HG02943 (cell line): Measurements from ENCODE around the gene VKORC1.

ENCODE experiments used
- ATAC-seq: cut with Tn5 transposase; IDR thresholded peaks from one replicate; pipeline ENCODE4 v1.9.1; 2021; ENCODE audit warnings: mild to moderate bottlenecking, low read depth, moderate library complexity; ENCODE audit not compliant: unreplicated experiment

The VKORC1 gene

GRCh38 chr16:31084584-31085302 lies 9.9 kb downstream of the VKORC1 start:
- no peak for ATAC-seq

- no peak for ATAC-seq
Observed at GRCh38 chr16:31083981-31084380, 10.6 kb downstream of the VKORC1 start.

GRCh38 chr16:31083556-31083955 lies 11.0 kb downstream of the VKORC1 start:
- ATAC-seq: no peak

GRCh38 chr16:31083081-31083480 lies 11.5 kb downstream of the VKORC1 start:
- no peak for ATAC-seq

GRCh38 chr16:31082368-31083045 lies 12.1 kb downstream of the VKORC1 start:
- ATAC-seq: no peak

GRCh38 chr16:31081428-31082351 lies 12.9 kb downstream of the VKORC1 start:
- ATAC-seq: no peak

GRCh38 chr16:31080756-31081419 lies 13.7 kb downstream of the VKORC1 start:
- ATAC-seq: no peak

GRCh38 chr16:31080035-31080629 lies 14.5 kb downstream of the VKORC1 start:
- no peak for ATAC-seq

- no peak for ATAC-seq
Observed at GRCh38 chr16:31079342-31079944, 15.2 kb downstream of the VKORC1 start.

GRCh38 chr16:31078597-31079341 lies 15.8 kb downstream of the VKORC1 start:
- no peak for ATAC-seq

- ATAC-seq: no peak
Observed at GRCh38 chr16:31077592-31078396, 16.8 kb downstream of the VKORC1 start.

- ATAC-seq: no peak
Observed at GRCh38 chr16:31077024-31077423, 17.6 kb downstream of the VKORC1 start.

GRCh38 chr16:31076319-31076718 lies 18.3 kb downstream of the VKORC1 start:
- ATAC-seq: no peak

GRCh38 chr16:31074814-31075183 lies 19.8 kb downstream of the VKORC1 start:
- no peak for ATAC-seq

- ATAC-seq: peak; percentile 73
Observed at GRCh38 chr16:31073970-31074813, 20.4 kb downstream of the VKORC1 start, which contains the start of the genes ZNF646 and ZNF668. ZNF646 (plus strand) TSS chr16:31074422; CDS start chr16:31076325, 1,903 bp downstream. ZNF668 (minus strand) TSS chr16:31074240; CDS start chr16:31064459, 9,781 bp downstream.

- ATAC-seq: peak; percentile 52
Observed at GRCh38 chr16:31073142-31073969, 21.2 kb downstream of the VKORC1 start.
